IMR-90 (cell line): ENCODE results near the gene ARHGEF4.

ENCODE experiments used
- POLR2A ChIP-seq: IDR thresholded peaks from 2 replicates; pipeline ENCODE4 v1.6.1; 2012; ENCODE audit warnings: mild to moderate bottlenecking, low read depth, low read length
- TF ChIP-seq, protein P1 (sequence below): fragments of 150-350 bp; IDR thresholded peaks from 2 replicates; pipeline ENCODE4 v1.6.1; 2016; ENCODE audit warnings: low read depth, mild to moderate bottlenecking, low read length, moderate library complexity, borderline replicate concordance
- TF ChIP-seq, protein P2 (sequence below): conservative IDR thresholded peaks from 2 replicates; pipeline ENCODE4 v1.5.1; 2012; ENCODE audit warnings: mild to moderate bottlenecking, low read depth, low read length, improper control_type of control experiment
- TF ChIP-seq, protein P3 (sequence below): fragments of 150-350 bp; IDR thresholded peaks from 2 replicates; pipeline ENCODE4 v1.6.1; 2017; ENCODE audit warnings: mild to moderate bottlenecking, antibody characterized with exemption, low read length, low read depth

DNA sequence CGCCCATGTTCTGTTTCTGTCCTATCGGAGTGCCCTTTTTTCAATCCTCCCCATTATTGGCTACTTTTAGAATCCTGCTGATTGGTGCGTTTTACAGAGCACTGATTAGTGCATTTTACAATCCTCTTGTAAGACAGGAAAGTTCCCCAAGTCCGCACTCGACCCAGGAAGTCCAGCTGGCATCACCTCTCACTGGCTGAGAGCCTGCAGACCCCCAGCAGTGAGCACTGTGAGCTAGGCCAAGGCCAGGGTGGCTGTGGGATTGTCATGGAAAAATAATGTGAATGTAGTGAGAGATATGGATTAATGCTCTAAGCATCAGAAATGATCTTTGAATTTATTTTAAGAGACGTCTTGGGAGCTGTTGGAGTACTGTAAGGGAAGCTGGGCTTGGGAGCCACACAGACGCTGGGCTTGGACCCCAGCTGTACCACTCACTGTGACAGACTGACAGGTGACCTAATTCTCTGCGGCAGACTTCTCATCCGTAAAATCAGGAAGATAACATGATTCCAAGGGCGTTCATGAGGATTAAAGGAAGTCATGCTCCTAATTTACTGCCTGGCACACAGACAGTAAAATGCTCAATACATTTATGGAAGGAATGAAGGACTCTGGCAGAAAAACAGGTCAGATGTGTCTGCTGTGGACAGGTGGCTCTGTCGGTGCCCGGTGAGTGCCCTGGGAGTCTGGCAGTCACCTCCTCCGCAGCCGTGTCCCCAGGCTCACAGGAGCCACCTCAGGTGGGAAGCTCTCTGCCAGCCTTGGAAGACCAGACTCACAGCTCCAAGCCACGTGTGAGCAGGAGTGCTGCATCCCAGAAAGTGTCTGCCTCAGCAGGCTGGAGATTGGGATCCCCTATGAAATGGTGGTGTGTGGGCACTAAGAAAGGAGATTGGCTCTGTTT is 151.1 kb downstream of the ARHGEF4 start:
- TF ChIP-seq, protein P1, sequence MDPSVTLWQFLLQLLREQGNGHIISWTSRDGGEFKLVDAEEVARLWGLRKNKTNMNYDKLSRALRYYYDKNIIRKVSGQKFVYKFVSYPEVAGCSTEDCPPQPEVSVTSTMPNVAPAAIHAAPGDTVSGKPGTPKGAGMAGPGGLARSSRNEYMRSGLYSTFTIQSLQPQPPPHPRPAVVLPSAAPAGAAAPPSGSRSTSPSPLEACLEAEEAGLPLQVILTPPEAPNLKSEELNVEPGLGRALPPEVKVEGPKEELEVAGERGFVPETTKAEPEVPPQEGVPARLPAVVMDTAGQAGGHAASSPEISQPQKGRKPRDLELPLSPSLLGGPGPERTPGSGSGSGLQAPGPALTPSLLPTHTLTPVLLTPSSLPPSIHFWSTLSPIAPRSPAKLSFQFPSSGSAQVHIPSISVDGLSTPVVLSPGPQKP: no peak
- TF ChIP-seq, protein P2, sequence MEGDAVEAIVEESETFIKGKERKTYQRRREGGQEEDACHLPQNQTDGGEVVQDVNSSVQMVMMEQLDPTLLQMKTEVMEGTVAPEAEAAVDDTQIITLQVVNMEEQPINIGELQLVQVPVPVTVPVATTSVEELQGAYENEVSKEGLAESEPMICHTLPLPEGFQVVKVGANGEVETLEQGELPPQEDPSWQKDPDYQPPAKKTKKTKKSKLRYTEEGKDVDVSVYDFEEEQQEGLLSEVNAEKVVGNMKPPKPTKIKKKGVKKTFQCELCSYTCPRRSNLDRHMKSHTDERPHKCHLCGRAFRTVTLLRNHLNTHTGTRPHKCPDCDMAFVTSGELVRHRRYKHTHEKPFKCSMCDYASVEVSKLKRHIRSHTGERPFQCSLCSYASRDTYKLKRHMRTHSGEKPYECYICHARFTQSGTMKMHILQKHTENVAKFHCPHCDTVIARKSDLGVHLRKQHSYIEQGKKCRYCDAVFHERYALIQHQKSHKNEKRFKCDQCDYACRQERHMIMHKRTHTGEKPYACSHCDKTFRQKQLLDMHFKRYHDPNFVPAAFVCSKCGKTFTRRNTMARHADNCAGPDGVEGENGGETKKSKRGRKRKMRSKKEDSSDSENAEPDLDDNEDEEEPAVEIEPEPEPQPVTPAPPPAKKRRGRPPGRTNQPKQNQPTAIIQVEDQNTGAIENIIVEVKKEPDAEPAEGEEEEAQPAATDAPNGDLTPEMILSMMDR: no peak
- TF ChIP-seq POLR2A: no peak
- TF ChIP-seq, protein P3, sequence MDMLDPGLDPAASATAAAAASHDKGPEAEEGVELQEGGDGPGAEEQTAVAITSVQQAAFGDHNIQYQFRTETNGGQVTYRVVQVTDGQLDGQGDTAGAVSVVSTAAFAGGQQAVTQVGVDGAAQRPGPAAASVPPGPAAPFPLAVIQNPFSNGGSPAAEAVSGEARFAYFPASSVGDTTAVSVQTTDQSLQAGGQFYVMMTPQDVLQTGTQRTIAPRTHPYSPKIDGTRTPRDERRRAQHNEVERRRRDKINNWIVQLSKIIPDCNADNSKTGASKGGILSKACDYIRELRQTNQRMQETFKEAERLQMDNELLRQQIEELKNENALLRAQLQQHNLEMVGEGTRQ: no peak
